Epithelial cell of proximal tubule (primary cell): ENCODE results near the gene MALT1. TPM values are rescaled to one million over a fixed set of nuclear protein-coding genes. Genes with fewer than 3 reads are reported as not detected.

ENCODE experiments used
- DNase-seq: peaks from one replicate; pipeline ENCODE4 v3.0.0-alpha.2; 2011; ENCODE audit warnings: low read depth
- H3K4me3 ChIP-seq: 2 replicates; pipeline ENCODE4 v1.5.1; 2011; ENCODE audit warnings: low read depth, mild to moderate bottlenecking, low read length
- CTCF ChIP-seq: conservative IDR thresholded peaks from 2 replicates; pipeline ENCODE4 v1.5.1; 2012; ENCODE audit warnings: low read depth, mild to moderate bottlenecking, low read length
- total RNA-seq: library from RNA; depleted of rRNA; stranded (reverse); fragments of >200 nt; gene quantifications from 2 replicates; pipeline ENCODE4 v1.2.3, GENCODE V29; 2015

MALT1 gene
- total RNA-seq, 1 donor from 2014 or later, result 47.7 TPM

GRCh38 chr18:58692422-58693185 is 21.3 kb downstream of the MALT1 start:
- TF ChIP-seq CTCF, result no peak
- no peak overlapping the region for H3K4me3 ChIP-seq
- DNase-seq, result no peak

GRCh38 chr18:58694221-58694620 is 23.0 kb downstream of the MALT1 start:
- H3K4me3 ChIP-seq, result no peak overlapping the region
- no peak for DNase-seq
- TF ChIP-seq CTCF, result no peak

- TF ChIP-seq CTCF, result no peak
- H3K4me3 ChIP-seq, result no peak overlapping the region
- DNase-seq, result no peak
Measured at GRCh38 chr18:58694720-58695468, 23.6 kb downstream of the MALT1 start.

- TF ChIP-seq CTCF, result no peak
- no peak for DNase-seq
- no peak overlapping the region for H3K4me3 ChIP-seq
Measured at GRCh38 chr18:58695772-58696171, 24.5 kb downstream of the MALT1 start.

- no peak overlapping the region for H3K4me3 ChIP-seq
- DNase-seq, result no peak
- no peak for TF ChIP-seq CTCF
Measured at GRCh38 chr18:58697146-58697545, 25.9 kb downstream of the MALT1 start.

GRCh38 chr18:58698701-58699193 is 27.5 kb downstream of the MALT1 start:
- no peak for TF ChIP-seq CTCF
- no peak overlapping the region for H3K4me3 ChIP-seq
- DNase-seq, result no peak
